ENCODE data around the gene EVC.

DNA sequence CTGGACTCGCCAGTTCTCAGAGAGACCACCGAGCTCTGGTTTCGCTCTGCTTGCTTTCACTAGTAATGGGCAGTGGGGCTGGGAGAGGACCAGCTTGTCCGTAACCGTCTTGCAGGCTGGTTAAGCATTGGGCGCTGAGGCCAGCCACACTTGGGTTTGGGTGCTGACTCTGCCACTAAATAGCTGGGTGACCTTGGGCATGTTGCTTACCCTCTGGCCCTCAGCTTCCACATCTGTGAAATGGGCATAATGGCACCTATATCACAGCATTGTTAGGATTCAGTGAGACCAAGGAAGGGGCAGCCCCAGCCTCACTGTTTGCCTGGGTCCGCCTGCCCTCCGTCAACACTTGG is 43.5 kb downstream of the EVC start:
- no peak for TF ChIP-seq POLR2A (IDR thresholded peaks at IDR 0.05)
- TF ChIP-seq, protein P1, sequence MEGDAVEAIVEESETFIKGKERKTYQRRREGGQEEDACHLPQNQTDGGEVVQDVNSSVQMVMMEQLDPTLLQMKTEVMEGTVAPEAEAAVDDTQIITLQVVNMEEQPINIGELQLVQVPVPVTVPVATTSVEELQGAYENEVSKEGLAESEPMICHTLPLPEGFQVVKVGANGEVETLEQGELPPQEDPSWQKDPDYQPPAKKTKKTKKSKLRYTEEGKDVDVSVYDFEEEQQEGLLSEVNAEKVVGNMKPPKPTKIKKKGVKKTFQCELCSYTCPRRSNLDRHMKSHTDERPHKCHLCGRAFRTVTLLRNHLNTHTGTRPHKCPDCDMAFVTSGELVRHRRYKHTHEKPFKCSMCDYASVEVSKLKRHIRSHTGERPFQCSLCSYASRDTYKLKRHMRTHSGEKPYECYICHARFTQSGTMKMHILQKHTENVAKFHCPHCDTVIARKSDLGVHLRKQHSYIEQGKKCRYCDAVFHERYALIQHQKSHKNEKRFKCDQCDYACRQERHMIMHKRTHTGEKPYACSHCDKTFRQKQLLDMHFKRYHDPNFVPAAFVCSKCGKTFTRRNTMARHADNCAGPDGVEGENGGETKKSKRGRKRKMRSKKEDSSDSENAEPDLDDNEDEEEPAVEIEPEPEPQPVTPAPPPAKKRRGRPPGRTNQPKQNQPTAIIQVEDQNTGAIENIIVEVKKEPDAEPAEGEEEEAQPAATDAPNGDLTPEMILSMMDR (IDR thresholded peaks at IDR 0.05), result no peak
